Left hindlimb (tissue), 1 donor: ENCODE data around the gene RABGAP1.

ENCODE experiments used
- DNase-seq: peaks from one replicate; pipeline ENCODE4 v3.0.0-alpha.2; 2018

The RABGAP1 gene

DNA sequence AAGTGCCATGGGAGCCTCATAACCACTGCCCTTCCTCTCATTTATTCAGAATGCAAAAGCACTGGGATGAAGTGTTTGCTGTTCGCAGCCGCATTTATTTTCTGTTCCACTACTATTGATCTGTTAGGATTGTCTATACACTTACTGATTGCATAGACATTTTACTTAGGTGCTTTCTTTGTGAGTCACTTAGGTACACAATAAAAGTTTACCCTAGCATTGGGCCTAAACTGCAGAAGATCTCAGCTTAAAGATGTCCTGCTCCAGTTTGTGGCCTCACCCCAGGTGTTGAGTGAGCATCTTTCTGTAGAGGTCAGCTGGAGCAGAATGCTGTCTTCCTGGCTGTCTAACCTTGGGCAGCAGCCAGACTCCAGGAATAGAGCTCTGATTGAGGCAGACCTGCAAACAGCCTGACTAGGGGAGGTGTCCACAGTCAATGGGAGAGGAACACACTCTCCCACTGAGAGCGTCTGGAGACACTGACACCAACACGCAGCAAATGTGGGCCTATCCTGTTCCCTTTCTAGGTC is 146.6 kb downstream of the RABGAP1 start:
- DNase-seq = no peak

DNA sequence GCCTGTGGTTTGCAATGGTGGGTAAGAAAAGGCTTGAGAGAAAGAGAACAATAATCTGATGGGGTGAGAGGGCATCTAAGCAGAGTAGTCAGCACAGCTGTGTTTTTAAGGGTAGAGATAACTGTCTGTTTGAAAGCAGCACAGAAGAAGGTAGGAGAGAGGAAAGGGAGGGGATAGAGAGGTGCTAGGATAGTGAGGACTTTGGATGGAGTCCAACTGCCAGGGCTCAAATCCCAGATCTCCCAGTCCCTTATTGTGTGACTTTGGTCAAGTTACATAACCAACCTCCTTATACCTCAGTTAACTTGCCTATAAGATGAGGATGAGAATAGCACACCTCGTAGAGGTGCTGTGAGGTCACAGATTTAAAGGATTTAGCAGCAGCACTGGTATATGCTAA is 148.2 kb downstream of the RABGAP1 start:
- no peak for DNase-seq

DNA sequence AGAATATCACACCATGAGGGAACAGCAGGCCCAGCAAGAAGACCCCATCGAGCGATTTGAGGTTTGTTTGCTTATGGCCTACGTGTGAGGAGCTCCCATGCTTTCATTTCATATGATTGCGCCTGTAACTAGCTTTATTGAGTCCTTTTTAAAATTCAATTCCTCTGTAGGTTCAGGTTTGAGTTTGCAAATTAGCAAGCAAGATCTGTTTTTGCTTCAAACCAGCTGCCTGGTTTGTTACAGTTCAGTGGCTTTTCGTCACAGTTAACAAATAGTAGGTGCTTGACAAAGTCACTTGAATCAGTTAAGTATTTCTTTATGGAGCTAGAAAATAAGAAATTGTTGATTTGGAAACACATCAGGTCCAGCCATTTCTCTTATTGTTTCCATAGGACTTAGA is 149.0 kb downstream of the RABGAP1 start:
- no peak for DNase-seq

DNA sequence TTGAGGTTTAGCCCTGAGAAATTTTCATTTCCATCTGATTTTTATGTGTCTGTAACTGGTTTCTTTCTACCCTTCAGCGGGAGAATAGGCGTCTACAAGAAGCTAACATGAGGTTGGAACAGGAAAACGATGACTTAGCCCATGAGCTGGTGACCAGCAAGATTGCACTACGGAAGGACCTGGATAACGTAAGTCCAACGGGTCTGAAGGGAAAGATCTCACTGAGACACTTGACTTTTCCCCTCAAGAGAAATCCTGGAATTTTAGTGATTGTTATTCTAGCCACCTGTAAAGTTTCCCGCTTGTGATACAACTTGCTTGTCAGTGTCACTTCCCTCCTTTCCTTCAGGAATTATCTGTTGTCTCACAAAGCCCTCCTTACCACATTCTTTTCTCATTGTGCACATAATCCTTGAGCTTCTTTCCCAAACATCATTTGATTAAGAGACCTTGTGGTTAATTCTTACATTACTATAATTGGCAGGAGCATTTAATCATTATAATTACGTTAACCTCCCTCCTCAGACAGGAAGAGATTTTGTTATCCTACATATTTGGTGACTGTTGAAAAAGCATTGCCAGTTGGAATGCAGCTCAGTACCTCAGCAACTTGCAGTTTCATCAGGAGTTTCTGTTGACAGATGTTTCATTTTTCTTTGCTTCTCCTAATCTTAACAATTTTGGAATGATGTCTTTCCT is 149.5 kb downstream of the RABGAP1 start:
- DNase-seq = no peak

DNA sequence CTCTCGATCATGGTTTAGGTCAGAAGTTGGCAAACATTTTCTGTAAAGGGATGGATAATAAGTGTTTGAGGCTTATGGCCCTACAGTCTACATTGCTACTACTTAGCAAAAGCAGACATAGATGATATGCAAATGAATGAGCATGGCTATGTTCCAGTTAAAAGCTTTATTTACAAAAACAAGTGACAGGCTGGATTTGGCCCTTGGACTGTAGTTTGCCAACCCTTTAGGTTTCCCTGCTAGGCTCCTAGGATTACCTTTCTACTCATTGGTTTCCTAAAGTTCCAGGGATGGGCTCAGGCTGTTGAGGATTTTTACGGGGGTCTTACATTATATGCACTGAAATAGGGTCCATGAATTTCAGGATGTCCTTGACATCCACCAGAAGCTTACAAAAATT is 150.1 kb downstream of the RABGAP1 start:
- DNase-seq = no peak

DNA sequence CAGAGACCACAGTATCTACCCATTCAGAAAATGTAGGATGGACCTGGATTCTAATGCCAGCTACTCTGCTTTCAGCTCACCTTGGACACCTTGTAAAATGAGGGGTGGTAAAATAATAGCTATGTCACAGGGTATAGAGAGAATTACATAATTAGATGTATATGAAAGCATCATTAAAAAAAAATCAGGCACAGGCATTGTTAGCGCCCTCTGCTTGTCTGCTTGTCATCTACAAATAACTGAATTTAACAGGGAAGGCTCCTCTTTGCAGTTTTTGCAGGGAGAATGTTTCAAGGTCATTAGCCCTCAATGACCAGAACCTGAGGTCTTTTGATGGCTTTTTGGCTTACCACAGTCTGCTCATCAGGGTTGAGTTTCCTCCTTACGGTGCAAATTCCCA is 150.6 kb downstream of the RABGAP1 start:
- no peak for DNase-seq

DNA sequence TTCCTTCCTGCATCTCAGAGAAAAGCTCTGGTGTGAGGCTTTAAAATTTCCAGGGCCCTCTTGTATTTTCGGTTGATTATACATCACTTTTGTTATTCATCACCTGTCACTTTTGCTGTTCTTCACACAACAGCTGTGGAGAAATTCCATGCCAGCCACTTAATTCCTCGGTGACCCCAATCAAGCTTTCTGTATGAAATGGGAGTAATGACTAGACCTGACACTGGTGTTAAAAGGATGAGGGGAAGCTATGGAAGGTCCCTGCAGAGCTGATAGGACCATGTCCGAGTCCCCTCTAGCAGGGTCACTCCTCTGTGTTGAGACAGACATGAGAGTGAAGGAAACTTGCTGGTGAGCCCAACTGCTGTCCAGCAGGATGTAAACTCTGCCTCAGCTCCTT is 152.3 kb downstream of the RABGAP1 start:
- DNase-seq = no peak

DNA sequence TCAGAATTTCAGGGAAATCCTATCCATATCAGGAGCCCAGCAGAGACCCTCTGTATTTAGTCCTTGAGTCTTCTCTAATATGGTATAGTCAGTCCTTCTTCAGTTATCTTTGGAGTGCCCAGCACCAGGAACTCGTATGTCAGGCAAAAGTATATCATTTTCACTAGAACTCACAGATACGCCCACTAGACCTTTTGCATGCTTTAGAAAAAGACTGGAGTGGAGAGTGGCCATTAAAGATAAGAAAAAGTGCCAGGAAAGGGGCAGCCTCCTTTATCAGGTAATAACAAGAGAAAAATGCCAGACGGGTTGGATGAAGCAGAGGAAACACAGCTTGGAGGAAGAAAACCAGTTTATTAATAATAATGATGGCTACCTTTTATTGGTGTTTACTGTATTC is 156.2 kb downstream of the RABGAP1 start:
- DNase-seq = no peak

DNA sequence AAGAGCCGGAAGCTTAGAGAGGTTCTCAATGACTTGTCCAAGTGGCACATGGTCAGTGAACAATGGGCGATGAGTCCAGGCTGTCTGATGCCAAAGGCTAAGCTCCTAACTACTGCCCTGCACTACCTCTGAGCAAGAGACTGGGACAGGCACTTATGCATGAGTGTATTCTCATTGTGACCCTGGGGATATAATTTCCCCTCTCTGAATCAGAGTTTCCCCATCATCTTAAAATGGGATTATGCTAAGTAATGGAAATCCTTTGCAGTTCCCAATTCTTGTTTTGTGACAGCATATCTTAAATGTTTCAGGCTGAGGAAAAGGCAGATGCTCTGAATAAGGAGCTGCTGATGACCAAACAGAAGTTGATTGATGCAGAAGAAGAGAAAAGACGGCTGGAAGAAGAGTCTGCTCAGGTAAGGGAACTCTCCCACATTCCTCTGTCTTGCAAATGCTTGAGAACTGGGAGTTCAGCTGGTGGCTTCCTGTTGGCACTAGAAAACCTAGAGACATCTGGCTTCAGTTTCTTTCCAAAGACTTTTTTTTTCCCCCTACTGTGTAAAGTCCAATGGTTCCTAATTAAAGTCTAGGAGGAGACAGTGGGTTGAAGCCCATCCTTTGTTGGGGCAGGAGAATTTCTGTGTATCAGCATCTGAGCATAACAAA is 156.7 kb downstream of the RABGAP1 start:
- no peak for DNase-seq

DNA sequence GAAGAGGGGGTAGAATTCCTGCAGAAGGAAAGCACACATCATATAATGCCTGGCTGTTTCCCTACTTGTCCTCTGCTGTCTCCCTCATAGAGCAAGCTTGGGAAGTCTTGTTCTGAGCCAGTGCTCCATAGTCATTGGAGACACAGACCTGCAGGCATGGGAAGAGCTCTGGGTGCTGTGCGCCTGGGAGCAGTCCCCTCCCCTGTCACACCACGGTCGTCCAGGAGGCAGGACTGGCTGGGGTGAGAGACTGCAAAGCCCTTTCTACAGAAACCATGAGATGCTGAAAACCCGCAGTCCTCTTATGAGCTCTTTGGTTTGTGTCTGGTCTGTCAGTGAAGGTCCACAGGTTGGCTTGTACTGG is 157.3 kb downstream of the RABGAP1 start:
- DNase-seq = no peak

DNA sequence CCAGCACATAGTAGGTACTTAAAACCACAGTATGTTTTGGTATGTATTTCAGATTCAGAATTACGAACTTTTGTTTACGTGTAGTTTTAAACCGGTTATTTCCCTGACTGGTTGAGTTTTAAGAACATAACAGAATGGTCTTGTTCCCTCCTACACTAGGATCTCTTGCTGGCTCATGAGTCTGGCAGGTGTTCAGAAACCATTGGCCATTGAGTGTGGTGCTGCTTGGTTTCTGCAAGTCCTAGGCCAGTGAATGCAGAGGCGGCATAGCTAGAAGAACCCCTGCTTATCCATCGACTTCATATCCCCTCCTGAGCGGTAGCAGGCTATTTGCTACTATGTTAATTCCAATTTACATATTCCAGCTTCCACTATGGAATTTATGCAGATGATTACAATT is 158.2 kb downstream of the RABGAP1 start:
- DNase-seq = no peak

DNA sequence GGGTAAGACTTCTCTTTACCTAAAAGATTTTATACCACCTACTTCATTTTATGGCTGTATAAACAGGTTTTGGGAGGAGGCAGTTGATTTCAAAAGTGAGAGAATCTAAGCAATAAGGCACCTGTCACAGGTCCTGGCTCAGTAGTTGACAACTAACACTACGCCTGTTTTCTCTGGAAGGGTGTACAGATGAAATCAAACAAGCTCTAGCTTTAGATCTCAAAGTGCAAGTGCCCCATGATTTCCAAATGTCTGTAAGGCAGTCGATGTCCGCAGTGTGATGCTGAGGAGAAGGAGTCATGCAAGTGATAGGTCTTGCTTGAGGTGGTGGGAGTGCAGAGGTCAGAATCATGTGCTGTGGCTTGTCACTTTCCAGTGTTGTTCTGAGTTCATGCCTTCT is 158.7 kb downstream of the RABGAP1 start:
- no peak for DNase-seq

DNA sequence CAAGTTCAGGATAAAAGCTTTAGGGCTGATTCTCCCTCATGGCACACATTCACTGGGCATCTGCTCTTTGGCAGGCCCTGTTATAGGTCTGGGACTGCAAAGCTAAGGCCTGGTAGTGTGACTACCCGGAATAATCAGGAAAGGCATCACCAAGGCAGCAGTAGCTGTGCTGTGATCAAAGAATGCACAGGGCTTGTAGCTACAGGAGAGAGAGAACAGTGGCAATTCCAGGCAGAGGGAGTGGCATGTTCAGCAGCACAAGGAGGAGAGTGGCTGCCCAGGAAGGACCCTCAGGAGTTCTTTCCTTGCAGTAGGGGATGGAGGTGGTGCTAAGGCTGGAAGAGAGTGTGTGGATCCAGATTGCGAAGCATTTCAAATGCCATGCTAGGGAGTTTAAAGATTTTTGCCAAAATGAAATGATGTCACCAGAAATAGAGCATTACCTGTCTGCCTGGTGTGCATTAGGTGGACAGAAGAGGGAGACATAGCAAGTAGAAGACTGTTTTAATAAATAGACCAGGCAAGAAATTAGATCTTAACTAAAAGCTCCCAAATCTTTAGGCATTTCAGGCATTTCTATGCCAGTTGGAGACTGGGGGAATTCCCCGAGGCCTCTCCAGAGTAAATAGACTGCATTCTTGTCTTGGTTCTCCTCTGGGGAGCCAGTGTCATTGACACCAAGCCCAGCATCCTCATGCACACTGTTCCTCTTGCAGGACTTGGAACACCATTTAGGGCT is 161.7 kb downstream of the RABGAP1 start:
- no peak for DNase-seq

DNA sequence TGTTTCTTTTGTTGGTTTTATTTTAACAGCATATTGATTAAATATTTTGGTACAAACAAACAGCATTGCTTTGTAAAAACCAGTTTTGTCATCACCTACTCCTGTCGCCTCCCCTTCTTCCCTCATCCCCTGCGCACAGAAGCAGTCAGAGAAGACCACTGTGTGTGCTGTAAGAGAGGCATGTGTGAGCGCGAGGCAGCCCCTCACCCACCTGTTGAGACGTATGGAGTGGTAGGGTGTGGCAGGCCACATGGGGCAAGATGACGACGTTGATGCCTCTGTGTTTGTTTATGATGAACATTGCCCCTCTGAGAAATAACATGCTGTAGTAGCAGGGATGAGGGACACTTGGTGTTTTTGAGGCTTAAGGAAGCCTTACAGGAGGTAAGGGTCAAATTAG is 164.0 kb downstream of the RABGAP1 start:
- DNase-seq = no peak

DNA sequence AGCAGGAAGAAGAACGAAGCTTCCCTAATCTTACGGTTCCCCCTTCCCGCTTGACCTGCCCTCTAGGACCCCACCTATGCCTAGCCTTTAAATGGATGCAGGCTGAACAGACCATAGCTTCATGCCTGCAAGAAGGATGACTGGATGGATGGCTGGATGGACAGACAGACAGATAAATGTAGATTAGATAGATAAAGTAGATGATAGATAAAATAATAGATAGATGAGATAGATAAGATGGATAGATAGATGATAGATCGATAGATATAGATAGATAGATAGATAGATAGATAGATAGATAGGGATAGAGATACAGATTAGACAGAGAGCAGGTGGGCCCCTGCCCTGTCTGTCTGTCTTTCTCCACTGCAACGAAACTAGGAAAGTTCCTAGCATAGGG is 164.7 kb downstream of the RABGAP1 start:
- no peak for DNase-seq

DNA sequence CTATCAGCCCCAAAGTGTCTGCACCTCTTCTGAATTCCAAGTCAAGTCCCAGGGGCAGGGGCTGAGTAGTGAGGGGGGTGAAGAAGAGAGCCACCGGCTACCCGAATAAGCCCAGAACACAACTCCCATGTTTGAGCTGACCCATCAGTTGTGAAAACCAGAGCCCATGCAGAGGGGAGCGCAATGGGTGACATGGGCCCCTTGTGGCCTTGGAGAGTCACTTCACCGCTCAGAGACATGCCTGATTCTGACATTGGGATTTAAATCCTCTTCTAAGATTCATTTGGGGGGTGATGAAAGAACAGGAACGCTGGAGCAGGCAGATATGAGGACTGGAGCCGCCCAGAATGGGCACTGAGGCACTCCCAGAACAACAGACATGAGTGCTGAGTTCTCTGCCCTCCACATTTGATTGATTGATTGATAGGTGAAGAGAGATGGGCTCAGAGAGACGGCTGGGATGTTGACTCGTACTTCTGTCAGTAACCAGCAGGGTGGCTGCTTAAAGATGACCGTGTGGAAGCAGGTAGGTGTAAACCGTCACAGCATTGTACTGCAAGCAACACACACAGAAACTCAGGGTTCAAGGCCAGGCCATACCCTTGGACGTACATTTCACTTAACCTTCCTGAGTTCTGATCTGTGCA is 166.9 kb downstream of the RABGAP1 start:
- DNase-seq = no peak

DNA sequence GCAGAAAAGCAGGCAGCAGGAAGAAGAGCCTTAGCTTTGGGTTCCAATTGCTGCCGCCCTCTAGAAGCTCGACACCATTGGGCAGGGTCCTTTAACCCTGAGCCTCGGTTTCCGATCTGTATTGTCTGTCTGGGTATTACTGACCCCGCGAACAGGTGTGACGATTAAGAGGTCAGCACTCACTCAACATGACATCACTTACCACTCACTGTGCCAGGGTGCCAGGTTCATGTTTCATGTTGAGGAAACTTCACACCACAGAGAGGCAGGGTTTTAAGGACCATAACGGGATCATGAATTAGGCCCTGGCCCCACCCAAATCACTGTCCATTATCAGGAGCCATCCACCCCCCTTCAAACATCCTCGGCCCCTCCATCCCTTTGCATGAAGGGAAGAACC is 168.2 kb downstream of the RABGAP1 start:
- DNase-seq = no peak

DNA sequence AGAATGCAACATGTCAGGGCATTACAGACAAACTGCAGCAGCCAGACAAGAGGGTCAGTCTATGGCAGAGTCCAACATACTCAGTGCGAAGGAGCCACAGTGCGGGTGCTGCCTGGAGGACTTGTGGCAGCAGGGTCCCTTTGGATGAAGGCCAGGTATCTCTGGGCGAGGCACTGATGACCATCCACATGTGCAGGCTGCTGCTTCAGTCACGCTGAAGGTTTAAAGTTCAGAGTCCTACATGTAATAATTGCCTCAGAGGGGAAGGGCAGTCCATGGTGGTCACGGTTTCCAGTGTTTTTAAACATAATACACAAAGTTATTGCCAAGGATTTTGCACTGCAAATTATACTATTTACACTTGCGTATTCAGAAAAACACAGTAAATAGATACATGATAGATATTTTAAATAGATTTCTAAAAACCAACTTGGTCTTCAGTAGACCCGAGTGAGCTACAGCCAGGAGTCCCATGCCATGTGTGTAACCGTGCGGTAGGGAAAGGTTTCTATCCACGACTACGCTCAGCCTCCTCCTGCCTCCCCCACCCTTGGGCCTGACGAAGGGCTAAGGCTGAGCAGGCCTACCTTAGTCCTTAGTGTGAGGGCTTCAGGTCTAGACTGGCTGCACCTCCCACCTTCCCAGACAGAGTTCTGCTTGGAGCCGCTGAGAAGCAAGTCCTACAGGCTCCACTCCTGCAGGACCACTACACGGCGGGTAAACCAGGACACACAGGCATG is 168.9 kb downstream of the RABGAP1 start:
- DNase-seq = no peak

DNA sequence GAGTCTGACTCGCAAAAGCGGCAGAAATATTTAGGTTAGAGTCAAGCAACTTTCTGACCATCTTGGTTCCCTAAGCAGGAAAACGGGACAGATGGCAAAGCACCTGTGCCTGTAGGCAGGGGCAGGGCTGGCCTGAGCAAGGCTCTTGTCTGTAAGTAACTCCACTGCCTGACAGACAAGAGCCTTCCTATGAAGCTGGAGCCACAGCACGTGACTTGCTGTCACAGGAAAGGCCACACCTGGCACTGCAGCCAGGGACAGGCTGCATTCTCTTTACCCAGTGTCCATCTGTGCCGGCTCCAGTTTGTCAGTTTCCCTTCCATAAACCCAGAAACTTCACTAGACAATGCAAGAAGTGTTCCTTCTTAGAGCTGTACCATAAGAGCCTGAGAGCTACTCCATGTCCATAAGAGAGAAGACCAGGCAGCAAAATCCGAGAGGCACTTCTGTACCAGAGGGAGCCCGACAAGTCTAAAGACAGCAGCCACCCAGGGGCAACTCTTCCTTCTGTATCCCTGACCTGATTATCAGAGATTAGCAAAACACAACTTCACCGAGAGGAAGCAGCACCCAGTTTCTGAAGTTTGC is 170.7 kb downstream of the RABGAP1 start:
- no peak for DNase-seq

DNA sequence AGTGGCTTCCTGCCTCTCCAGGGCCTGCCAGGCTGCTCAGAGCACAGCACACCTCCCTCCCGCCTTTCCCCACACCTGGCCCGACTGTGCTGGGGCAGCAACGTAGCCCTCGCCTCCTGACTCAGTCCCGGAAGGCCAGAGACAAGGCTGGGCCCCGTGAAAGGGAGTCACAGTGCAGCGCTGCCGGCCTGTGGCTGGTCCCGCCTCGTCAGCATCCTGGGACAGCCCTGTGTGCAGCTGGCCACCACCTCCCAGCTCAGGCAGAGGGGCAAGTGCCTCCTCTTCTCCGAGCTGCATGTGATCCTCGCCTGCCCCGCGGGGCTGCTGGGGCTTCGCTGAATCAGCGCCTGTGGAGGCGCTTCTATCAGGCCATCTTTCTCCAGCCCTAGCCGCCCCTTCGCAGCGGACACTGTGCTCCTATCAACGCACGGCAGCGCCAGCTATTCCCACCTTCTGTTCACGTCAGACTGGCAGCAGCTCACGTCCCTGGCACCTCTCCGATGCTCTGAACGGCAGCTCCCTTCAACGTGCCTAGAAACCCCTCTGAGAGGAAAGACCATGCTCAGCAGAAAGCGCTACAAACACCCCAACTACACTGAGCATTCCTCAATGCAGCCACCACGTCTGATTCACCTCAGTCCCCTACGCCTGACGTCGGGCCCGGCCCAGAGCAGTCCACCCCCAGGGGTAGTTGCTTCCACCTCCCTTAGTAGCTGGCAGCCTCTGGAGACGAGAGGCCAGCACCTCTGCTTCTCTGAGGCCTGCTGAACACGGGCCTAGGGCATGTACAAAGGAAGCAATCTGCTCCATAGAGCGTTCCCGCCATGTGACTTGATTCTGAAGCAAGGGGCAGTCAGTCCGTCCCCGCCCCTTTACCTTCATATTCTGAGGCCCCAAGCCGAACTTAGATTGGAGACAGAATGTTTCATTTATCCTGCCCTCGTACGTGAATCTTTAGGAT is 171.5 kb downstream of the RABGAP1 start:
- no peak for DNase-seq

DNA sequence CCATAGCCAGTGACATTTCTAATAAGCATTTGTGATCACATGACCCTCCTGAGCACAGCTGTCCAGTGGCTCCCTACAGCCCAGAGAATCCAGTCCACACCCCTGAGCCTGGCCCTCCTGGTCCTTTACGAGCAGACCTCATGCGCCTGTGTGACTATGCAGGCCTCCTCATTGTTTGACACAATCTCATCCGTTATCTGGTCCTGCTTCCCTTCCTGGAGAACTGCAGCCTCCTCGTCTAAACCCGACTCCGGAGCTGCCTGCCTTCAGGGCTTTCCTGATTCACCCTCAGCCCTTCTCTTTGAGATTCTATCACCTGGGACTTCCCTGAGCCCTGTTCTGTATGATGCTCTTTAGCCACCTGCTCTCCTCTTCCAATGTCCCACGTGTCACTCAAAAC is 172.4 kb downstream of the RABGAP1 start:
- DNase-seq = no peak
